ENCODE results near the gene CCN2. TPM values are rescaled to one million over a fixed set of nuclear protein-coding genes. Genes with fewer than 3 reads are reported as not detected.

Gene CCN2
- polyA plus RNA-seq, 1 of the 3 experiments (the other 2 are of a cell fraction), result 709 TPM

Other genes with a start within 250 kb of the CCN2 start
- gene OR2A4, start 250.0 kb downstream of the CCN2 start, polyA plus RNA-seq (2012; rRNA removed), result not detected in 2 replicates
- not detected in 2 replicates for gene CTAGE9, start 240.4 kb downstream of the CCN2 start, polyA plus RNA-seq (2012; rRNA removed)
- gene ENPP1, start 143.4 kb downstream of the CCN2 start, polyA plus RNA-seq (2012; rRNA removed), result not detected in 2 replicates

Measured in SK-N-SH (cell line).